GM19025 (cell line): ENCODE data around the gene TMEM107.
"Not testable (repeated sequence)": the region's sequence is repeated elsewhere in the genome, so short reads cannot be mapped to it uniquely, and the experiment has no call there.

Experiments used
- ATAC-seq: cut with Tn5 transposase; IDR thresholded peaks from one replicate; pipeline ENCODE4 v1.9.1; 2021; ENCODE audit warnings: mild to moderate bottlenecking, low read depth, moderate library complexity; ENCODE audit not compliant: unreplicated experiment

Gene TMEM107

DNA sequence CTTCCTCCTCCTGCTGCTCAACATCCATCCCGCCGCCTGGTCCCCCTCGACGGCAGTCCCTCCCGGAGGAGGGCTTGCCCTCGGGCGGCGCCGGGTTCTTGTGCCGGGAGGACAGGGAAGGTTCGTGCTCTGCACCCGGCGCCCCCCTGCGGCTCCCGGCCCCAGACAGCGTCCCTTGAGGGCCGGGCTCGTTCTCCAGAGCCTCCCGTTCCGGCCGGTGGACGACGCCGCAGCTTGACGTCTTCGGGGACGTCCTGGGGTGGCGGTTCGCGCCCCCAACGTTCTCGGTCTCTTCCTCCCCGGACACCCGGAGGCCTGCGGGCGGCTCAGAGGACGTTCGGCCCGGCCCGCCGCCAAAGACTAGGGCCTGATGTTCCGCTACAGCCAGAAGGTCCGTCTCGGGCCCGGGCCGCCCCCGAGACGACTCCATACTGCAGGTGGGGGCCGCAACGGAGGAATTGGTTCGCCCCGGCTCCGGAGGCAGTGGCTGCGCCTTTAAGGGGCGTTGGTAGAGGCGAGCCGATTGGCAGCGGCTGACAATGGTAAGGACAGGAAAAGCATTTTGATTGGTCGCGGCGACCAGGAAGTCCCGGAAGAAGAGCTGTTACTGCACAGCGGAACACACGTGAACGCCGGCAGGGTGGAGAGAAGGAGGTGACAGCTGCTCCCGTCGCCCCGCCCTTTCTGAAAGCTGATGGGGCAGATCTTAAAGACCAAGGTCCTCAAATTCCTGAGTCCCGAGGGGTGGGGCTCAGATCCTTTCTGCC lies 13.7 kb upstream of the TMEM107 start, which contains the start of gene BORCS6:
TSS of gene BORCS6 (minus strand) at position 470 of the 767 bp plus-strand sequence. CDS start at position 430, 40 bp downstream.
- ATAC-seq: peak; percentile 44

DNA sequence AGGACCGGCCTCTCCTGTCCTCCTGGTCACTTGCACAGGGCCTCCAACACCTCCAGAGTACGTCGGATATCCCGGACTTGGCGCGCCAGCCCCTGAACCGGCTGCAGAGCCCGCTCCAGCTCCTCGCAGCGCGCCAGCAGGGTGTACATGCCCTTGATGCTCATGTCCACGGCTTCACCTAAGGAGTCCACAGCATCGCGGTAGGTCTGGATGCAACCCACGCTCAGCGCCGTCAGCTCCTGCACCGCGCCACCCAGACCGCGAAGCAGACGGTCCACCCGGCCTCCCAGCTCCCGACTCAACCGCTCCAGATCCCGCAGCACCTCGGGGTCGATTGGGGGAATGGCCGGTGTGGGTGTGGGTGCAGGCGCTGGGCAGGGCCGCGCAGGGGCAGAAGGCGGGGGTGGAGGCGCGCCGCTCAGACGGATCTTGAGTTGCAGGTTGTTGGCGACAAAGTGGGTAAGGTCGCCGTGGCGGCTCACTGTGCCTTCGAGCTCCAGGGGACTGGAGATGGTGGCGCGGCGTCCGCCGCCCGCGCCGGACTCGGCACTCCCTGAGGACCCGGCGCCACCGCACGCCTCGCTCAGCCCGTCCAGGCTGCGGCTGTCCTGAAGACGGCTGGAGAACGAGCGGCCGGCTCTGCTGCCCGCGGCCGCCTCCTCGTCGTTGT lies 13.0 kb upstream of the TMEM107 start:
- no peak for ATAC-seq

DNA sequence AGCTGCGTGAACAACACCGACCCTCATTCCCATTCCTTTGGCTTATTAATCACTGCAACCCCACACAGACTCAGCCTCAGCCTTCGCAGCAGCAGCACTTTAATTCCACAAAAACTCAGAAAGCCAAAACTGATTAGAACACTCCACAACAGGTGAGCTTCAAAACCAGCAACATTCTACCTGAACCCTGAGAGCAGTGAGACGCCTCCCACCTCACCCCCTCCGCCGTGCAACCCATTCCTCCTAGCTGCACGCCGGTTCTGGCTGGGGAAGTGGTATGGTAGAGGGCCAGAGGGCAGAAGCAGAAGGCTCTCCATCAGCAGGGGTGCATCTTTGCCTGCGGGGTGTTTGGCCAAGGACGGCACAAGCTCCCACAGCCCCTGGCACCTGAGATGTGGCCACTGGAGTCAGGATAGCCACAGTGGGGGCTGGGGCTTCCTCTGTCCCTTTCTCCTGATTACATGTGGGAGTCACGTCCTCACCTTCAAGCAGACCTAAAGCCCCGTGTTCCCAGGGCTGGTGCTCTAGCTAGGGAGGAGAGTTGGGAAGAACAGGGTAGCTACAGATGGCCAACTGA lies 12.2 kb upstream of the TMEM107 start:
- no peak for ATAC-seq

GRCh38 chr17:8187517-8188262 lies 11.5 kb upstream of the TMEM107 start:
- no peak for ATAC-seq

- no peak for ATAC-seq
Measured at GRCh38 chr17:8186787-8187516, 10.8 kb upstream of the TMEM107 start.

DNA sequence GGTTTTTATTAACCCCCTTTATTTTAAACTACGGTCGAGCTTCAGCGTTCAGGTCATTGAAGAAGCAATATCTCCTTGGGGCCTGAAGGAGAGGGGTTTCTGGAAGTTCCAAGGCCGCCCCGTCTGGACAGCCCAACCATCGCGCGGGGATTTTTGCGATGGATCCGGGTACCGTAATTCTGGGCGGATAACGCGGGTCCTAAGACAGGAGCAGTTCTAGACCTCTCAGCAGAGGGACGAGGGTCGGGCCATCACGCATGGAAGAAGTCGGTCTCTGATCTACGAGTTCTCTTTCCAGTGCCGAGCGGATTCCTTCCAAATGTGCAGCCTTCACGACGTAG lies 10.2 kb upstream of the TMEM107 start:
- no peak for ATAC-seq

DNA sequence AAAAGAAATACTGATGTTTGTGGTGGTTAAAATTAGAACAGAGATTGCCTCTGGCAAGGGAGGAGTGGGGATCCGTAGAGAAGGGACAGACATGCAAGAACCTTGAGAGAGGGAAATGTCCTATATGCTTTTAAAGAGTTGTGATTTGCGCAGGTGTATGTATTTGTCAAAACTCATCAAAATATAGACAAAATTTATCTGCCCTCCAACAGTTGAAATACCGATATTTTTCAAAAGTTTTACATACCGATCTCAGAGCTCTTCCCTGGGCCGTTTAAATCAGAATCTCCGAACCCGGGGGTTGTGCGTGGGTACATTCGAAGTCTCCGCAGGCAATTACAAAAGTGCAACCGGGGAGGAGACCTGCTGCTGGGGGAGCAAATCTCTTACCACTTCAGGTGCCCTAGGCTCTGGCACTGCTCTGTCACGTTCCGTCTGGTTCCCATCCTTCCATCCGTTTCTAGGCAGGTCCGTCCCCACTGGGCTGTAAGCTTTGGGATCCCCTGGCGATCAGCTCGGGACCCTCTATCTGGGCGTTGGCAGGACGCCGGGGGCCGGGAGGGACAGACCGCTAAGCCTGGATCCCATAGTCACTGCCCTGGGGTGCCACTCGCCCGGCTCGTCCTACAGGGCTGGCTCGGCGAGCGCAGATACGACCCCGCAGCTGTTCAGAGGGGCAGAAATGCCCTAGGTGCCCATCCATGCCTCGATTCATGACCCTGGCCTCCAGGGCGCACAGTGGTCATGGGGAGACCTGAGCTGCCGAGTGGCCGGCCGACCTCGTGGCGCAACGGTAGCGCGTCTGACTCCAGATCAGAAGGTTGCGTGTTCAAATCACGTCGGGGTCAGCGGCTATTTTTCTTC lies 9.6 kb upstream of the TMEM107 start:
- ATAC-seq: no peak

DNA sequence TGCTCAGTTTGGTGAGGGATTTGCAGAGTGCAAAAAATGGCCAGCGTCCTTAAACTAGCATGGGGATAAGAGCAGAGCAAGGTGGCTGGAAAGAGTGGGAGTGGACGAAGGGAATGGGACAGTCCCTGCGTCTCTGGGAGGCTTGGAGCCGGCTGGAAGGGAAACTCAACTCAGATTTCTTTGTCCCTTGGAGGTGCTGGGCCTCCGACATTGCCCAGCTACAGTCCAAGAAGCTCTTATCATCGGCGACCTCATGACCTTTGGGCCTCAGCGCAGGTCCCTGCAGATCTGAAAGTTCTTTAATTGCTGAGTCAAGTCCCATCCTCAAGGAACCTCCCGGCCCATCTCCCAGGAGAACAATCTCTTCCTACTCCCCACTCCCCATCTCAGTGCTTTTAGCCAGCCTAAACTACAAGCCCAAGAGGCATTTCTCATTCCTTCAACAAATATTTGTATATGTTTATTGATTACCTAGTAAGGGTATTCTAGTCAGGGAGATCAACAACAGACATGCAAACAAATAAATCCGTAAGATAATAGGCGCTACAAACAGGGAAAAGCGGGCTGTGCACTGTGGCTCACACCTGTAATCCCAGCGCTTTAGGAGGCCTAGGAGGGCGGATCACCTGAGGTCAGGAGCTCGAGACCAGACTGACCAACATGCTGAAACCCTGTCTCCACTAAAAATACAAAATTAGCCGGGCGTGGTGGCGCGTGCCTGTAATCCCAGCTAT lies 985 bp upstream of the TMEM107 start:
- ATAC-seq: no peak

GRCh38 chr17:8175795-8176196 lies 384 bp downstream of the TMEM107 start:
- peak; percentile 3 for ATAC-seq

- no peak for ATAC-seq
Measured at GRCh38 chr17:8173871-8174322, 2.3 kb downstream of the TMEM107 start.

- peak; percentile 66 for ATAC-seq
Measured at GRCh38 chr17:8173056-8173870, 2.9 kb downstream of the TMEM107 start.

- not testable (repeated sequence) for ATAC-seq
Measured at GRCh38 chr17:8170186-8170585, 6.0 kb downstream of the TMEM107 start.

- no peak for ATAC-seq
Measured at GRCh38 chr17:8167526-8167925, 8.7 kb downstream of the TMEM107 start.

GRCh38 chr17:8166731-8167130 lies 9.4 kb downstream of the TMEM107 start:
- ATAC-seq: no peak

GRCh38 chr17:8164815-8165131 lies 11.4 kb downstream of the TMEM107 start:
- no peak for ATAC-seq

GRCh38 chr17:8163978-8164814 lies 12.0 kb downstream of the TMEM107 start:
- ATAC-seq: no peak
